ENCODE data around the gene C1orf159.
"Not testable (repeated sequence)": the region's sequence is repeated elsewhere in the genome, so short reads cannot be mapped to it uniquely, and the experiment has no call there.

C1orf159 gene

GRCh38 chr1:1157033-1157365 lies 41.1 kb upstream of the C1orf159 start:
- ChIA-PET CTCF (no interaction called here), POLR2A (interaction anchor here (1.6 kb wide), 1 partner anchor 75 kb away, joined by 5 read pairs; the partner anchor contains the start of genes B3GALT6 and SDF4)
- no peak for TF ChIP-seq TARDBP (IDR thresholded peaks at IDR 0.05)
- no peak for TF ChIP-seq NFRKB (IDR thresholded peaks at IDR 0.05)
- no peak for TF ChIP-seq CTBP1 (IDR thresholded peaks at IDR 0.05; ENCODE audit: borderline replicate concordance)
- TF ChIP-seq SP1 (IDR thresholded peaks at IDR 0.05), result no peak
- no peak for TF ChIP-seq HDGF (IDR thresholded peaks at IDR 0.05; ENCODE audit: borderline replicate concordance)
- TF ChIP-seq PKNOX1 (IDR thresholded peaks at IDR 0.05), result no peak
- no peak for TF ChIP-seq BHLHE40 (IDR thresholded peaks at IDR 0.05; ENCODE audit: borderline replicate concordance)
- TF ChIP-seq FOXK2 (IDR thresholded peaks at IDR 0.05), result no peak
- no peak for TF ChIP-seq SUZ12 (IDR thresholded peaks at IDR 0.05)
- no peak for TF ChIP-seq ELF4 (IDR thresholded peaks at IDR 0.05)
- TF ChIP-seq LEF1 (IDR thresholded peaks at IDR 0.05; ENCODE audit: borderline replicate concordance), result no peak
- no peak for TF ChIP-seq ARNT (IDR thresholded peaks at IDR 0.05)
- TF ChIP-seq FOXM1 (IDR thresholded peaks at IDR 0.05; ENCODE audit: borderline replicate concordance), result no peak
- no peak for TF ChIP-seq FOXA1 (IDR thresholded peaks at IDR 0.05)
- no peak for TF ChIP-seq ZNF384 (IDR thresholded peaks at IDR 0.05)
- TF ChIP-seq L3MBTL2 (conservative IDR thresholded peaks at IDR 0.05), result no peak
- no peak for DNase-seq (ENCODE audit: extremely low spot score)

- CTCF ChIA-PET, result no interaction called here
- POLR2A ChIA-PET, result interaction anchor here (1.6 kb wide), 1 partner anchor 76 kb away, joined by 5 read pairs; the partner anchor contains the start of genes B3GALT6 and SDF4
- DNase-seq (ENCODE audit: extremely low spot score), result no peak
- no peak for TF ChIP-seq BHLHE40 (IDR thresholded peaks at IDR 0.05; ENCODE audit: borderline replicate concordance)
- no peak for TF ChIP-seq L3MBTL2 (conservative IDR thresholded peaks at IDR 0.05)
- no peak for TF ChIP-seq ZNF384 (IDR thresholded peaks at IDR 0.05)
- no peak for TF ChIP-seq LEF1 (IDR thresholded peaks at IDR 0.05; ENCODE audit: borderline replicate concordance)
- TF ChIP-seq FOXM1 (IDR thresholded peaks at IDR 0.05; ENCODE audit: borderline replicate concordance), result no peak
- no peak for TF ChIP-seq ARNT (IDR thresholded peaks at IDR 0.05)
- no peak for TF ChIP-seq PKNOX1 (IDR thresholded peaks at IDR 0.05)
Observed at GRCh38 chr1:1156140-1157032, 40.5 kb upstream of the C1orf159 start.

GRCh38 chr1:1155258-1155657 lies 39.4 kb upstream of the C1orf159 start:
- ChIA-PET POLR2A (no interaction called here), CTCF (no interaction called here)
- no peak for TF ChIP-seq TARDBP (IDR thresholded peaks at IDR 0.05)
- TF ChIP-seq PKNOX1 (IDR thresholded peaks at IDR 0.05), result no peak
- TF ChIP-seq ELF4 (IDR thresholded peaks at IDR 0.05), result no peak
- TF ChIP-seq CTBP1 (IDR thresholded peaks at IDR 0.05; ENCODE audit: borderline replicate concordance), result no peak
- no peak for TF ChIP-seq FOXK2 (IDR thresholded peaks at IDR 0.05)
- no peak for TF ChIP-seq FOXM1 (IDR thresholded peaks at IDR 0.05; ENCODE audit: borderline replicate concordance)
- no peak for TF ChIP-seq SUZ12 (IDR thresholded peaks at IDR 0.05)
- TF ChIP-seq HDGF (IDR thresholded peaks at IDR 0.05; ENCODE audit: borderline replicate concordance), result no peak
- TF ChIP-seq FOXA1 (IDR thresholded peaks at IDR 0.05), result no peak
- no peak for TF ChIP-seq LEF1 (IDR thresholded peaks at IDR 0.05; ENCODE audit: borderline replicate concordance)
- TF ChIP-seq L3MBTL2 (conservative IDR thresholded peaks at IDR 0.05), result no peak
- no peak for TF ChIP-seq NFRKB (IDR thresholded peaks at IDR 0.05)
- no peak for TF ChIP-seq SP1 (IDR thresholded peaks at IDR 0.05)
- TF ChIP-seq ARNT (IDR thresholded peaks at IDR 0.05), result no peak
- TF ChIP-seq ZNF384 (IDR thresholded peaks at IDR 0.05), result no peak
- TF ChIP-seq BHLHE40 (IDR thresholded peaks at IDR 0.05; ENCODE audit: borderline replicate concordance), result no peak
- no peak for DNase-seq (ENCODE audit: extremely low spot score)

- CTCF ChIA-PET, result interaction anchor here (1.0 kb wide), 1 partner anchor 32 kb away, joined by 5 read pairs; no protein-coding TSS in a partner anchor
- no peak for TF ChIP-seq HDGF (IDR thresholded peaks at IDR 0.05; ENCODE audit: borderline replicate concordance)
- TF ChIP-seq LEF1 (IDR thresholded peaks at IDR 0.05; ENCODE audit: borderline replicate concordance), result no peak
- TF ChIP-seq PKNOX1 (IDR thresholded peaks at IDR 0.05), result no peak
- no peak for TF ChIP-seq CTBP1 (IDR thresholded peaks at IDR 0.05; ENCODE audit: borderline replicate concordance)
- no peak for TF ChIP-seq ZNF384 (IDR thresholded peaks at IDR 0.05)
- no peak for TF ChIP-seq L3MBTL2 (conservative IDR thresholded peaks at IDR 0.05)
- TF ChIP-seq FOXM1 (IDR thresholded peaks at IDR 0.05; ENCODE audit: borderline replicate concordance), result no peak
- no peak for TF ChIP-seq FOXK2 (IDR thresholded peaks at IDR 0.05)
- TF ChIP-seq TARDBP (IDR thresholded peaks at IDR 0.05), result no peak
- TF ChIP-seq SUZ12 (IDR thresholded peaks at IDR 0.05), result no peak
- TF ChIP-seq BHLHE40 (IDR thresholded peaks at IDR 0.05; ENCODE audit: borderline replicate concordance), result no peak
- no peak for TF ChIP-seq SP1 (IDR thresholded peaks at IDR 0.05)
- TF ChIP-seq ARNT (IDR thresholded peaks at IDR 0.05), result no peak
- TF ChIP-seq ELF4 (IDR thresholded peaks at IDR 0.05), result no peak
- no peak for TF ChIP-seq FOXA1 (IDR thresholded peaks at IDR 0.05)
- no peak for TF ChIP-seq NFRKB (IDR thresholded peaks at IDR 0.05)
- POLR2A ChIA-PET, result no interaction called here
- DNase-seq (ENCODE audit: extremely low spot score), result no peak
Observed at GRCh38 chr1:1153874-1154273, 38.0 kb upstream of the C1orf159 start.

GRCh38 chr1:1153215-1153614 lies 37.3 kb upstream of the C1orf159 start:
- DNase-seq (ENCODE audit: extremely low spot score); POLR2A ChIA-PET: not testable (repeated sequence)
- CTCF ChIA-PET, result interaction anchor here (0.7 to 1.0 kb wide), 2 partner anchors 31 to 53 kb away, joined by 4 to 5 read pairs; partner anchors contain the start of gene TNFRSF18

- POLR2A ChIA-PET, result not testable (repeated sequence)
Observed at GRCh38 chr1:1152431-1152830, 36.5 kb upstream of the C1orf159 start.

More at GRCh38 chr1:1152431-1152830, 36.5 kb upstream of the C1orf159 start:
- DNase-seq (ENCODE audit: extremely low spot score), result not testable (repeated sequence)
- CTCF ChIA-PET, result interaction anchor here (0.7 kb wide), 1 partner anchor 54 kb away, joined by 4 read pairs; the partner anchor contains the start of gene TNFRSF18

Data from HEK293T (cell line).